ENCODE measurements around the gene ATG9A. TPM values are rescaled to one million over a fixed set of nuclear protein-coding genes. Genes with fewer than 3 reads are reported as not detected.

The ATG9A gene
- total RNA-seq, 2 donors from 2014 or later, result 45.4 to 45.7 TPM

DNA sequence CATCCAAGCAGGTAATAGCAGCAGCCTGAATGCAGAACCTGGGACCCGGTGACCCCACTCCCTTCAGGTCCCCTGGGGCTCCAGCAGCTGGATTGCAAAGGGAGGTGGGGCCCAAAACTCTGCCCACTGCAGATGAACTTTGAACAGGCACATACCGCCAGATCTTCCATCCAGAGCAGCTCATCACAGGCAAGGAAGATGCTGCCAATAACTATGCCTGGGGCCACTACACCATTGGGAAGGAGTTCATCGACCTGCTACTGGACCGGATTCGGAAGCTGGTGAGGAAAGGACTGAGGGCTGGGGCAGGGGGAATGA, 40.6 kb upstream of the ATG9A start:
- Histone ChIP-seq H3K36me3 (ENCODE audit: control insufficient read depth, insufficient read depth, low read length) (no peaks in the 10 kb centered on the region), H3K4me1 (ENCODE audit: control insufficient read depth, insufficient read depth, low read length) (peaks cover 7% of the 10 kb centered on the region), H3K27ac (ENCODE audit: low read depth, low read length) (no peak overlapping the region), H3K9me3 (ENCODE audit: control insufficient read depth, low read length) (no peaks in the 10 kb centered on the region), H3K4me3 (ENCODE audit: low read length) (no peak overlapping the region), H3K9ac (ENCODE audit: extremely low read depth, low read length, poor library complexity, severe bottlenecking) (no peak overlapping the region), H3K27me3 (ENCODE audit: control insufficient read depth, insufficient read depth, low read length, poor library complexity, severe bottlenecking) (peaks cover 7% of the 10 kb centered on the region)
- Mint-ChIP-seq H3K4me3 (no peak overlapping the region), H3K27ac (no peak overlapping the region), H3K27me3 (ENCODE audit: insufficient read depth) (peaks cover 31% of the 10 kb centered on the region), H3K4me1 (peaks cover 7% of the 10 kb centered on the region), H3K36me3 (ENCODE audit: low read depth) (no peaks in the 10 kb centered on the region), H3K9me3 (no peaks in the 10 kb centered on the region)
- WGBS, 2 experiments (ENCODE audit: insufficient coverage in 1 of 2, insufficient read length in 1 of 2), result 88 to 100% methylated on average over 1 to 5 of the region's 5 CpGs
- no peak for DNase-seq
- no peak for TF ChIP-seq CTCF (conservative IDR thresholded peaks at IDR 0.05)

GRCh38 chr2:219269362-219270054, 40.1 kb upstream of the ATG9A start:
- H3K36me3 ChIP-seq (ENCODE audit: control insufficient read depth, insufficient read depth, low read length), result no peaks in the 10 kb centered on the region
- H3K27me3 Mint-ChIP-seq (ENCODE audit: insufficient read depth), result peaks cover 31% of the 10 kb centered on the region
- WGBS, 2 experiments (ENCODE audit: insufficient coverage in 1 of 2, insufficient read length in 1 of 2), result 89% methylated on average over 7 to 8 of the region's 8 CpGs
- peaks cover 3% of the 10 kb centered on the region for H3K4me1 Mint-ChIP-seq
- H3K27ac ChIP-seq (ENCODE audit: low read depth, low read length), result no peak overlapping the region
- peaks cover 4% of the 10 kb centered on the region for H3K4me1 ChIP-seq (ENCODE audit: control insufficient read depth, insufficient read depth, low read length)
- H3K9me3 Mint-ChIP-seq, result no peaks in the 10 kb centered on the region
- no peak overlapping the region for H3K27ac Mint-ChIP-seq
- DNase-seq, result no peak
- no peaks in the 10 kb centered on the region for H3K36me3 Mint-ChIP-seq (ENCODE audit: low read depth)
- no peak overlapping the region for H3K9ac ChIP-seq (ENCODE audit: extremely low read depth, low read length, poor library complexity, severe bottlenecking)
- H3K4me3 Mint-ChIP-seq, result no peak overlapping the region
- no peak for TF ChIP-seq CTCF (conservative IDR thresholded peaks at IDR 0.05)
- no peak overlapping the region for H3K4me3 ChIP-seq (ENCODE audit: low read length)
- no peaks in the 10 kb centered on the region for H3K9me3 ChIP-seq (ENCODE audit: control insufficient read depth, low read length)
- peaks cover 7% of the 10 kb centered on the region for H3K27me3 ChIP-seq (ENCODE audit: control insufficient read depth, insufficient read depth, low read length, poor library complexity, severe bottlenecking)

GRCh38 chr2:219268294-219268693, 38.9 kb upstream of the ATG9A start:
- Histone ChIP-seq H3K4me3 (ENCODE audit: low read length) (no peak overlapping the region), H3K27me3 (ENCODE audit: control insufficient read depth, insufficient read depth, low read length, poor library complexity, severe bottlenecking) (peaks cover 7% of the 10 kb centered on the region), H3K9me3 (ENCODE audit: control insufficient read depth, low read length) (no peaks in the 10 kb centered on the region), H3K36me3 (ENCODE audit: control insufficient read depth, insufficient read depth, low read length) (no peaks in the 10 kb centered on the region), H3K9ac (ENCODE audit: extremely low read depth, low read length, poor library complexity, severe bottlenecking) (no peak overlapping the region), H3K27ac (ENCODE audit: low read depth, low read length) (no peak overlapping the region), H3K4me1 (ENCODE audit: control insufficient read depth, insufficient read depth, low read length) (no peaks in the 10 kb centered on the region)
- no peak for TF ChIP-seq CTCF (conservative IDR thresholded peaks at IDR 0.05)
- H3K4me3 Mint-ChIP-seq, result no peak overlapping the region
- H3K9me3 Mint-ChIP-seq, result no peaks in the 10 kb centered on the region
- no peak for DNase-seq
- no peak overlapping the region for H3K27ac Mint-ChIP-seq
- H3K36me3 Mint-ChIP-seq (ENCODE audit: low read depth), result no peaks in the 10 kb centered on the region
- no peaks in the 10 kb centered on the region for H3K4me1 Mint-ChIP-seq
- peaks cover 31% of the 10 kb centered on the region for H3K27me3 Mint-ChIP-seq (ENCODE audit: insufficient read depth)
- 82 to 94% methylated on average over 2 of the region's 2 CpGs for WGBS, 2 experiments (ENCODE audit: insufficient coverage in 1 of 2, insufficient read length in 1 of 2)
